DMS114 treated with DMSO at 0.1 percent for 48 hours (cell line): ENCODE measurements around the gene MACROH2A1.

ENCODE experiments used
- DNase-seq: peaks from one replicate; lab custom pipeline; 2025; ENCODE audit not compliant: unreplicated experiment; lab: John Stamatoyannopoulos, UW

MACROH2A1 gene

GRCh38 chr5:135356522-135357318, 42.3 kb downstream of the MACROH2A1 start:
- DNase-seq = no peak

- no peak for DNase-seq
Measured at GRCh38 chr5:135355169-135355568, 43.9 kb downstream of the MACROH2A1 start.

- no peak for DNase-seq
Measured at GRCh38 chr5:135353952-135354721, 44.9 kb downstream of the MACROH2A1 start.

GRCh38 chr5:135350536-135350935, 48.5 kb downstream of the MACROH2A1 start:
- DNase-seq = no peak

- DNase-seq = no peak
Measured at GRCh38 chr5:135349886-135350285, 49.1 kb downstream of the MACROH2A1 start.

- no peak for DNase-seq
Measured at GRCh38 chr5:135349451-135349850, 49.6 kb downstream of the MACROH2A1 start.

GRCh38 chr5:135348918-135349317, 50.1 kb downstream of the MACROH2A1 start:
- no peak for DNase-seq

GRCh38 chr5:135347392-135347791, 51.6 kb downstream of the MACROH2A1 start:
- DNase-seq = no peak

GRCh38 chr5:135345956-135346731, 52.9 kb downstream of the MACROH2A1 start:
- no peak for DNase-seq

- DNase-seq = no peak
Measured at GRCh38 chr5:135344349-135344748, 54.7 kb downstream of the MACROH2A1 start.

GRCh38 chr5:135343413-135343812, 55.6 kb downstream of the MACROH2A1 start:
- DNase-seq = no peak

GRCh38 chr5:135342551-135342875, 56.5 kb downstream of the MACROH2A1 start:
- DNase-seq = no peak

GRCh38 chr5:135341696-135342550, 57.1 kb downstream of the MACROH2A1 start:
- DNase-seq = no peak

GRCh38 chr5:135341016-135341666, 57.9 kb downstream of the MACROH2A1 start:
- DNase-seq = no peak

- no peak for DNase-seq
Measured at GRCh38 chr5:135340568-135340967, 58.5 kb downstream of the MACROH2A1 start.

- no peak for DNase-seq
Measured at GRCh38 chr5:135339623-135340022, 59.4 kb downstream of the MACROH2A1 start.

GRCh38 chr5:135339189-135339588, 59.8 kb downstream of the MACROH2A1 start:
- no peak for DNase-seq

- DNase-seq = no peak
Measured at GRCh38 chr5:135337064-135337463, 62.0 kb downstream of the MACROH2A1 start.

GRCh38 chr5:135335031-135335828, 63.8 kb downstream of the MACROH2A1 start:
- no peak for DNase-seq
